Esophagus muscularis mucosa (tissue), 4 donors: ENCODE results near the gene ZNF469.

Experiments used
- CTCF ChIP-seq, 3 experiments: fragments of 200-600 bp in 2 of 3; fragments of 450-650 bp in 1 of 3; sonication (generic) in 2 of 3; IDR thresholded peaks; one replicate each; pipeline ENCODE4 v1.5.1; 2017 to 2019; ENCODE audit warnings: antibody characterized with exemption in 3 of 3, mild to moderate bottlenecking in 2 of 3, moderate library complexity in 1 of 3
- EP300 ChIP-seq: sonication (generic); formaldehyde crosslinking; IDR thresholded peaks from one replicate; pipeline ENCODE4 v1.6.1; 2017; ENCODE audit warnings: antibody characterized with exemption
- POLR2A ChIP-seq: fragments of 450-650 bp; IDR thresholded peaks from one replicate; pipeline ENCODE4 v1.6.1; 2017; ENCODE audit warnings: antibody characterized with exemption, moderate library complexity, mild to moderate bottlenecking, low read depth
- POLR2AphosphoS5 ChIP-seq, 2 donors: sonication (generic); formaldehyde crosslinking; IDR thresholded peaks; one replicate each; pipeline ENCODE4 v1.6.1; 2017; ENCODE audit warnings: antibody characterized with exemption in 2 of 2

DNA sequence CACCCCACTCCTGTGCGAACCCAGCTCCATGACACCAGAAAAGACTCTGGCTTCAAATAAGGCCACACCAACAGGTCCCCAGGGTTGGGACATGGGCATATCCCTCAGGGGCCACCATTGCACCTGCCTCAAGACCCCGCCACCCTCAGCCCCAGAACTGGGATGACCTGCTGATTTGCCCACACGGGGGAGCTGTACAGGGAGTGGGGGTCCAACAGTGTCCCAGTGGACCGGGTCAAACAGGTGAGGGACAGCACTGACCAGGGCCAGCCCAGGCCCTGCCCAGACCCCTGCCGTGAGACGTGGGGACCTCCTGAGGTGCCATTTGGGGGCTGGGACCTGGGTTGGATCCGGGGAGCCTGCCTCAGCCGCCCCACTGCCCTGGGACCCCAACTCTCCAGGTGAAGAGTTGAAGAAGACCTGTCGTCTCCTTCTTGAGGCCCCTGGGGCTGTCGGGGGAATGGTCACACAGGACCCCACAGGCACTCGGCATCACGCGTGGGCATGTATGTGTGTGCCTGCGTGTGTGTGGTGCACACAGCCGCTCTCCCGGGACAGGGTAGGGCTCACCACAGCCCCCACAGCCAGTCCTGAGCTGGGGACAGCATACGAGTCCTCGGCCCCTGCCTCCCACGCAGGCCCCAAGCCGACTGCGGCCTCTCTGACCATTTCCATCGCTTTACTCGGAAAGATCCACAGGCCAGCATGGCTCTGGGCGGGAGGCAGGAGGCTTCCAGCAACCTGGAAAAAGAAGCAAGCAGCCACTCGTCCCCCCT is 34.2 kb upstream of the ZNF469 start:
- TF ChIP-seq POLR2A = no peak
- TF ChIP-seq POLR2AphosphoS5 (IDR thresholded peaks at IDR 0.05) = no peak
- TF ChIP-seq CTCF (IDR thresholded peaks at IDR 0.05) = no peak
- TF ChIP-seq EP300 = no peak
